MCF 10A (cell line): ENCODE measurements around the gene CFAP97. TPM values are rescaled to one million over a fixed set of nuclear protein-coding genes. Genes with fewer than 3 reads are reported as not detected.

Experiments used
- BruUV-seq: library from RNA; stranded (reverse); fragments of 400-500 nt; replicated peaks from 2 replicates; lab custom pipeline; 2021; lab: Mats Ljungman, UMichigan
- CTCF ChIA-PET: fragments of 300-600 bp; sonication (Branson Sonifier 250); formaldehyde crosslinking; extraction: SDS; loops from one replicate; lab custom pipeline; 2021; ENCODE audit warnings: antibody characterized with exemption, inconsistent platforms; lab: Yijun Ruan, JAX
- POLR2A ChIA-PET: fragments of 300-600, 350-650 bp; sonication (Branson Sonifier 250); formaldehyde crosslinking; extraction: SDS; loops from one replicate; lab custom pipeline; 2020; ENCODE audit warnings: antibody characterized with exemption, inconsistent platforms; lab: Yijun Ruan, JAX
- DNase-seq: peaks from one replicate; pipeline ENCODE4 v3.0.0-alpha.2; 2018; ENCODE audit not compliant: unreplicated experiment
- H3K27ac Mint-ChIP-seq: one replicate; pipeline ENCODE4 v1.8.0; 2022; ENCODE audit warnings: mild to moderate bottlenecking, low read depth, mixed read lengths; ENCODE audit not compliant: unreplicated experiment
- H3K27me3 Mint-ChIP-seq: one replicate; pipeline ENCODE4 v1.8.0; 2022; ENCODE audit warnings: mixed read lengths; ENCODE audit not compliant: insufficient read depth, unreplicated experiment
- H3K36me3 Mint-ChIP-seq: one replicate; pipeline ENCODE4 v1.8.0; 2022; ENCODE audit warnings: mild to moderate bottlenecking, moderate library complexity, mixed read lengths; ENCODE audit not compliant: insufficient read depth, unreplicated experiment
- H3K4me1 Mint-ChIP-seq: one replicate; pipeline ENCODE4 v1.8.0; 2022; ENCODE audit warnings: mixed read lengths; ENCODE audit not compliant: insufficient read depth, unreplicated experiment
- H3K4me3 Mint-ChIP-seq: one replicate; pipeline ENCODE4 v1.8.0; 2022; ENCODE audit warnings: mild to moderate bottlenecking, moderate library complexity, mixed read lengths; ENCODE audit not compliant: unreplicated experiment
- H3K9me3 Mint-ChIP-seq: one replicate; pipeline ENCODE4 v1.8.0; 2022; ENCODE audit warnings: mixed read lengths; ENCODE audit not compliant: unreplicated experiment
- CTCF ChIP-seq: fragments of 200-600 bp; IDR thresholded peaks from one replicate; pipeline ENCODE4 v1.8.0; 2022; ENCODE audit warnings: antibody characterized with exemption, mild to moderate bottlenecking; ENCODE audit not compliant: unreplicated experiment
- intact Hi-C: fragments of 100-400 bp; cut with micrococcal nuclease; formaldehyde crosslinking; loops from 2 replicates; pipeline ENCODE4 v1.14.1; 2022
- total RNA-seq: library from RNA; stranded (reverse); gene quantifications from 2 replicates; pipeline ENCODE4 v1.2.3, GENCODE V29; 2022

The CFAP97 gene
- total RNA-seq, 1 experiment from 2014 or later = 95.0 TPM

GRCh38 chr4:185213877-185214276 is 10.1 kb upstream of the CFAP97 start:
- no TSS peak for BruUV-seq
- Mint-ChIP-seq H3K27me3 (no peaks in the 10 kb centered on the region), H3K4me1 (peaks cover 19% of the 10 kb centered on the region), H3K36me3 (peaks cover 7% of the 10 kb centered on the region), H3K27ac (no peak overlapping the region), H3K9me3 (no peaks in the 10 kb centered on the region), H3K4me3 (no peak overlapping the region)
- intact Hi-C loops = no loop called here
- no peak for TF ChIP-seq CTCF
- ChIA-PET CTCF (no interaction called here), POLR2A (no interaction called here)
- no peak for DNase-seq

- ChIA-PET CTCF (no interaction called here), POLR2A (interaction anchor here (1.2 kb wide), 1 partner anchor 8 kb away, joined by 3 read pairs; the partner anchor contains the start of gene CFAP97)
- no TSS peak for BruUV-seq
- DNase-seq = no peak
- intact Hi-C loops = no loop called here
- Mint-ChIP-seq H3K4me1 (peaks cover 19% of the 10 kb centered on the region), H3K27ac (no peak overlapping the region), H3K4me3 (no peak overlapping the region), H3K27me3 (no peaks in the 10 kb centered on the region), H3K36me3 (peaks cover 7% of the 10 kb centered on the region), H3K9me3 (no peaks in the 10 kb centered on the region)
- TF ChIP-seq CTCF = no peak
These were observed 8.8 kb upstream of the CFAP97 start for GRCh38 chr4:185212581-185212980.

DNA sequence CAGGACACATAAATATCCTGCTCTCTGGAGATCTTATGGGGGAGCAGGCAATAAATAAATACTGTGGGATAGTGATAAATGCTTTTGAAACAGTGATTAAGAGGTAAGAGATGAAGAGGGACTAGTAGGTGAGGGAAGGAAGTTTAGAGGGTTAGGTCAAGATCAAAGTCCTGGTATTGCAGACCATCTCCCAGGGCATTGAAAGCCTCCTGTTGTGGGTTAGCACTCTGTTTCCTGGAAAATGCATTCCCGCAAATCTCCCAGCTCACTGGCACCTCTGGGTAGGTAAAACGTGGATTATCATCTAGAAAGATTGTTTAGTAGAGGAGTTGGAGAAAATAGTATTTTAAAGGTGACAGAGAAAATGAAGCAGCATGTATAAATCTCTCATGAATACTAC is 7.8 kb upstream of the CFAP97 start:
- CTCF ChIA-PET = interaction anchor here (0.7 kb wide), 1 partner anchor 167 kb away, joined by 4 read pairs; no protein-coding TSS in a partner anchor
- no peak overlapping the region for H3K27ac Mint-ChIP-seq

GRCh38 chr4:185211035-185211434 is 7.2 kb upstream of the CFAP97 start:
- peaks cover 7% of the 10 kb centered on the region for H3K36me3 Mint-ChIP-seq
- ChIA-PET POLR2A (interaction anchor here (0.7 to 1.3 kb wide), 2 partner anchors 33 to 47 kb away, joined by 3 read pairs; no protein-coding TSS in a partner anchor), CTCF (no interaction called here)

More for the DNA sequence above, 7.8 kb upstream of the CFAP97 start:
- TF ChIP-seq CTCF = no peak
- H3K36me3 Mint-ChIP-seq = peaks cover 7% of the 10 kb centered on the region
- no TSS peak for BruUV-seq
- H3K4me3 Mint-ChIP-seq = no peak overlapping the region
- intact Hi-C loops = no loop called here
- no peaks in the 10 kb centered on the region for H3K9me3 Mint-ChIP-seq
- no peaks in the 10 kb centered on the region for H3K27me3 Mint-ChIP-seq
- peaks cover 13% of the 10 kb centered on the region for H3K4me1 Mint-ChIP-seq
- no peak for DNase-seq
- POLR2A ChIA-PET = interaction anchor here (0.7 to 1.3 kb wide), 2 partner anchors 33 to 46 kb away, joined by 3 read pairs; no protein-coding TSS in a partner anchor

More at GRCh38 chr4:185211035-185211434, 7.2 kb upstream of the CFAP97 start:
- H3K27ac Mint-ChIP-seq = peak overlapping the region; percentile 79
- H3K4me1 Mint-ChIP-seq = peaks cover 12% of the 10 kb centered on the region
- peak overlapping the region; percentile 72 for H3K4me3 Mint-ChIP-seq
- no peaks in the 10 kb centered on the region for H3K9me3 Mint-ChIP-seq
- no peak for TF ChIP-seq CTCF
- BruUV-seq = TSS peak; percentile 47
- no peaks in the 10 kb centered on the region for H3K27me3 Mint-ChIP-seq
- intact Hi-C loops = no loop called here
- DNase-seq = no peak
